SW480 (cell line): Measurements from ENCODE around the gene CTDNEP1.

Experiments
- DNase-seq: peaks from one replicate; pipeline ENCODE4 v3.0.0-alpha.2; 2016; ENCODE audit warnings: low spot score

Gene CTDNEP1

GRCh38 chr17:7215136-7215638 is 36.3 kb downstream of the CTDNEP1 start:
- DNase-seq: no peak

DNA sequence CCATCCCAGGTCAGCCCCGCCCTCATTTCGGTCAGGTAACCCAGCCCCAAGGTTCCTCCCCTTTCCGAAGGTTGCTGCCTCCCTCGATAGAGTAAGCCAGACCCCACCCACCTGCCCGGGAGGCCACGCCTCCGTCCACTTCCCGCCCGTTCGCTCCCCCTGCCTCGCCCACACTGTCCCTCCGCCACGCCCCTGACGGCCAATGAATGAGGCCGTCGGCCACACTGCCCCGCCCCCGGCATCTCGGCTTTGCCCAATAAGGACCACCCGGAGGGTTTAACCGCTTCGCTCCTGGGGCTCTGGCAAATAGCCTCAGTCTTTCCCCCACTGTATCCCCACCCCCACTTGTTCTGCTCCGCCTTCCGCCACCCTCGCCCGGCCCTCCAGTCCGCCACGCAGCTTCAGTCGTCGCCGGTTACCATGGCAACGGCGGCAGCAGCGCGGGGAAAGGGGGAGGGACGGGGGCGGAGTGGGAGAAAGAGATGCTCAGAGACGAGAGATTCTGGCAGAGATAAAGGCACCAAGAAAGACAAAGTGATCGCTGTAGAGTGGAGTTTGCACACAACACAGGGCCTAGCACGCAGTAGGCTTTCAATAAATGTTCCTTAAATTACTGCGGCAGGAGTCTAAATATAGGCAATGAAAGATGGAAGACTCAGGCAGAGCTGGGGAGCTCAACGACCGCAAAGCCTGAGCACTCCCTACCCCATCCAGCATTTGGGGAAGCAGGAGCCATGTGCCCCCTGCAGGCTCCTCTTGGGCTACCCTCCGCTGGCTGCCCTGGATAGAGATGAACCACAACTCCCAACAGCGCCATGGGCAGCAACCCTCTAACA is 37.0 kb downstream of the CTDNEP1 start:
- peak; percentile 97 for DNase-seq

DNA sequence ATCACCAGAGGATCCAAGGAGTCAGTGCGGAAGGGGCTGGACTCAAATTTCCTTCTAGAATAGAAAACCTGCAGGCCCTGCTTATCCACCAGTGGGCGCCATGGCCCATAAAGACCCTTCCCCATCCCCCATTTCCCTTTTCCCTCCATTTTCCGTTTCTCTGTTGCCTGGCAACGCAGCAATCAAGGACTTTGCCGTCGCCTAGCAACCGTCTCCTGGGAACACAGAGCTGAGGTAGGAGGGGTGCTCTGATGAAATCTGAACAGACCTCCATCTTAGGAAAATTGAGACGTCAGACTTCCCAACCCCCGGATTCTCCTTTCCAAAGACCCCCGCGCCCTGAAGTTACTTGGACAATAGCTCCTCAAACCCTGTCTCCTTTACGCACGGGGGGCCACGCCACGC is 37.6 kb downstream of the CTDNEP1 start:
- peak; percentile 81 for DNase-seq

DNA sequence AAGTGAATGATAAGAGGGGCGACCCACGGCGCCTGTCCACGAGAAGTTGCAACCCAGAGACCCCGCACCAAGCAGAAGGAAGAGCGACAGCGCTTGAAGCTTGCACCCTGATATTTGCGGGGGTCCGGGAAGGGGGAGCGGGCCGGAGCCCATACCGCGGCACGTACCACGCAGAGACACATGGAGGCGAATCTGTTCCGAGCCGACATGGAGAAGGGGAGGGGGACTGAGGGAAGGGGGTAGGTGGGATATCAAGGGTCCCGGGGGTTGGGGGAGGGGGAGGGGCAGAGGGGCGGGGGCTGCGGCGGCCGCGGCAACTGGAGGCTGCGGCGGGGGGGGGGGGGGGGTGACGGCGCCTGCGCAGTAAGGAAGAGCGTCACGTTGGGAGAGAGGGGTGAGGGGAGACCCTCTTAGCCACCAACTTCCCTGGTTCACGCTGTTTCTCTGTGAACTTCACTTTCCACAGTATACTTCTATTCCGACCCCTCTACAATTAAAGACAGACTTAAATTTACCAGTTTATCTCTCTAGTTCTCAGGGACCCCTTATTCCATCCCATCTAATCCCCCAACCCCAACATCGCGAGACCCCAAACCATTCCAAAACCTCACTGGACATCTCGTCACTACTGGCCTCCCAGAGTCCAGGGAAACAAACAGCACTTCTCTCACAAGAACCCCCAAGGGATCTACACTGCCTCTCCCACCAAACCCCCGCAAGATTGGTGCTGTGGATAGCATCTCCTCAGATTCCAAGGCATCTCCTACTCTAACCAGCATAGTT is 39.9 kb downstream of the CTDNEP1 start:
- no peak for DNase-seq

GRCh38 chr17:7208754-7209460 is 42.6 kb downstream of the CTDNEP1 start:
- DNase-seq: no peak

- no peak for DNase-seq
Observed at GRCh38 chr17:7208027-7208571, 43.4 kb downstream of the CTDNEP1 start.

DNA sequence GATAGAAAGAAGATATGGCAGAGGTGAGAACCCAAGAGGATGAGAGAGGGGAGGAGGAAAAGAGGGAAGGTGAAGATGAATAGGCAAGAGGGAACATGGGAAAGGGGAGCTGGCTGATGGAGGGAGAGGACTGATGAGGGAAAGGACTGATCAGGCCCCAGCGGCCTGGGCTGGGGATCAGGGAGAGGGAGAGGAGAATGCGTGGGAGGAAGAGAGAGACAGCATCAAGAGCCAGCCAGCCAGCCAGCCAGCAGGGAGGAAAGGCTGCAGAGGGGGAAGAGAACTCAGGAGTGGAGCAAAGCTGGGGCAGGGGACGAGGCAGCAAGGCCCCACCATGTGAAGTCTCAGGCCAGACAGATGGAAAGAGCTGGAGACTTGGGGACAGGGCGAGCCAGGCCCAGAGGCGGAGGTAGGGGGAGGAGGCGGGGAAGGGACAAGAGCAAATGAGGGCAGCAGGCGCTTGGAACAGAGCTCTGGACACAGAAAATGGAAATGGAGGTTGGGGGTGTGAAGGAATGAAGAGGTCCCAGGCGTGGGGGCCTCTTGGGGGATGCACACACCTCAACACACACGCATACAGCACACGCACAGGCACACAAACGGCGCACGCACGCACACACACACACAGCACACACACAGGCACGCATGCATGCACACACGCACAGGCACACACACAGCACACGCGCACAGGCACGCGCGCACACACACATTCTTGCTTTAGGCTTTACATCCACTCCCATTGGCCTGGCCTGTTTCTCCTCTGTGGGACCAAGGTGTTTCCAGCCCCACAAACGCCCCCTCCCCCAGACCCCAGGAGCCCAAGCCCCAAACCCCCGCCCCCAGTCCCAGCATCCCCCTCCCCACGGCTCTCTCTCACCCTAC is 44.2 kb downstream of the CTDNEP1 start:
- no peak for DNase-seq

DNA sequence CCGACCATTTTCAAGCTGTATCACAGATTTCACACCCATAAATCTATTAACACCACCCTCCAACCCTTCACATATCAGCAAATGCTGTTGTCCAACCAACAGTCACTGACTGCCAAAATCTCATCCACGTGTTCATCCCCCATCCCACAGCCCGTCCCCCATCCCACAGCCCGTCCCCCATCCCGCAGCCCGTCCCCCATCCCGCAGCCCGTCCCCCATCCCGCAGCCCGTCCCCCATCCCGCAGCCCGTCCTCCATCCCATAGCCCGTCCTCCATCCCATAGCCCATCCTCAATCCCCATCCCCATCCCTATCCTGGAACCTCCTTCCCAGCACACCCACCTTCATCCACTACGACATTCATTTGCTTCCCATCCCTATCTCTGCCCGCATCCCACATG is 46.0 kb downstream of the CTDNEP1 start:
- DNase-seq: no peak

GRCh38 chr17:7204828-7205461 is 46.6 kb downstream of the CTDNEP1 start:
- DNase-seq: peak; percentile 52

DNA sequence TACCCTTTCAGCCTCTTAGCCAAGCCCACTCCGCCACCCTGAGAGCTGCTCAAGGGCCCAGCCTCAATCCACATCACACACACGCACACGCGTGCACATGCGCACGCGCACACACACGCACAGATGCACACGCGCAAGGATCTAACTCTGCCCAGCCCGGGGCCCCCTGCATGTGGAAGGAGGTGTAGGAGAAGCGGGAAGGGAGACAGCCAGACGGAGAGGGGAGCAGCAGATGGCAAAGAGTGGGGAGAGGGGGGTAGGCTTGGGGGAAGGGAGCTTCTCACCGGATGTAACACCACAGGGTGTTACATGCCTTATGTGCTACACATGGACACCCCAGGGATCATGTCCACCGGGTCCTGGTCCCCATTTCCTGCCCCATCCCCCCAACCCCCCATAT is 47.2 kb downstream of the CTDNEP1 start:
- DNase-seq: no peak

DNA sequence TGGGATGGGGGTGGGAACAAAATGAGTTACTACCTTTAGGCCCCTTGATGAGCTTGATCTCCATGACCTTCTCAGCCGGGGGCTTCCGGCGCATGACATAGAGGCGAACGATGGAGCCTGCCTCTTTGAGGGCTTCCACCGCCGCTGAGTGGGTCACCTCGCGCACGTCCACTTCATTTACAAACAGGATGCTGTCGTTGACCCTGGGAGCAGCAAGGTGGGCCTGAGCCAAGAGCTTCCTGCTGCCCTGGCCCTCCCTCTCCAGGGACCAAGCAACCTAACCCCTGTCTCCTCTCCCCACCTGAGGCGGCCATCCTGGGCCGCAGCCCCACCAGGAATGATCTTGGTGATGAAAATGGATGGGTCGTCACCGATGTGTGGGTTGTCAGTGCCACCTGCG is 48.1 kb downstream of the CTDNEP1 start:
- DNase-seq: no peak

- no peak for DNase-seq
Observed at GRCh38 chr17:7196651-7197401, 54.7 kb downstream of the CTDNEP1 start.

DNA sequence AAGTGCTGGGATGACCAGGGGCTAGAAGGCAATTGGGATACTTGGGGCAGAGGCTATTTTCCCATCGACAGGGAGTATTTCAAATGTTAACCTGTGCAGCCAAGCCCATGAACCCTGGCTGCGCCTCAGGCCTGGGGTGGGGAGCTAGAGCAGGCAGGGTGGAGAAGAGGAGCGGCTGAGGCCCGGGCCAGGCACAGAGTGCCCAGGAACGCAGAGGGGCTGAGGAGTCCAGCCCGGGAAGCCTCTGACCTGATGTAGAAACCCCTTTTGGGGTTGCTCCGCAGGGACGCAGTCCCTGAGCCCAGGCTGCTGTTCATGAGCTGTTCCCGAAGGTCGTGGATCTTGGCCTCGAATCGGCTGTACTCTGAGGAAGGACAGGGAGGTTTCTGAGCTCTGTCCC is 55.6 kb downstream of the CTDNEP1 start:
- no peak for DNase-seq
